ENCODE measurements around the gene RCOR2. TPM values are rescaled to one million over a fixed set of nuclear protein-coding genes. Genes with fewer than 3 reads are reported as not detected.

RCOR2 gene
- total and polyA plus RNA-seq, 2 of the 4 experiments (the other 2 are of a cell fraction), result 0.90 to 2.0 TPM

GRCh38 chr11:63871962-63872799, 44.8 kb downstream of the RCOR2 start (continued):
- no peak for TF ChIP-seq USF2 (IDR thresholded peaks at IDR 0.05; ENCODE audit: low read depth, low read length)

- no peak overlapping the region for H2AK9ac ChIP-seq (replicated peaks; ENCODE audit: low read depth, low read length, poor library complexity)
- H3K9me1 ChIP-seq (ENCODE audit: insufficient read depth, low read length), result peaks cover 22% of the 10 kb centered on the region
- H3K79me1 ChIP-seq (ENCODE audit: low read depth in 1 of 2, low read length in 2 of 2), result peaks cover 44 to 90% of the 10 kb centered on the region in 2 experiments
- H3K36me3 ChIP-seq (ENCODE audit: control insufficient read depth, insufficient read depth, low read length), result peaks cover 4% of the 10 kb centered on the region; the same call in 1 of the 2 replicates
- H3K4me2 ChIP-seq (ENCODE audit: low read depth, low read length), result no peak overlapping the region
- POLR2A ChIA-PET (ENCODE audit: unreplicated experiment), result no interaction called here
- no peak overlapping the region for H3K56ac ChIP-seq (ENCODE audit: extremely low read depth, insufficient read depth, low read length)
- ATAC-seq (ENCODE audit: low read depth), result no peak
- no peak overlapping the region for H4K5ac ChIP-seq (ENCODE audit: low read depth, low read length)
- H3K27me3 ChIP-seq (ENCODE audit: control insufficient read depth, insufficient read depth, low read length), result no peaks in the 10 kb centered on the region
- H4K20me1 ChIP-seq (ENCODE audit: insufficient read depth, low read length), result peaks cover 99% of the 10 kb centered on the region
- H2BK5ac ChIP-seq (ENCODE audit: low read depth, low read length, poor library complexity, severe bottlenecking), result no peak overlapping the region
- no peak overlapping the region for H3K23ac ChIP-seq (ENCODE audit: low read depth, low read length)
- no peak overlapping the region for H2BK20ac ChIP-seq (ENCODE audit: low read depth, low read length)
- no peak overlapping the region for H3K9ac ChIP-seq (ENCODE audit: low read depth, low read length)
- no TSS peak for BruUV-seq (replicated peaks)
- H4K91ac ChIP-seq (ENCODE audit: insufficient read depth, low read depth, low read length), result no peak overlapping the region
- no peak overlapping the region for H3K4ac ChIP-seq (ENCODE audit: low read depth, low read length)
- H3K18ac ChIP-seq (ENCODE audit: low read depth, low read length), result no peak overlapping the region
- H2AK5ac ChIP-seq (ENCODE audit: low read depth, low read length), result no peak overlapping the region
- no peaks in the 10 kb centered on the region for H3K9me3 ChIP-seq (ENCODE audit: control insufficient read depth, insufficient read depth, low read length)
- intact Hi-C loops (cut with micrococcal nuclease), result no loop called here
- H2BK15ac ChIP-seq (ENCODE audit: low read depth, low read length), result no peak overlapping the region
- dilution Hi-C loops (cut with HindIII; ENCODE audit: low sequenced_read_pairs, unreplicated experiment), result no loop called here
- H3K27ac ChIP-seq (ENCODE audit: insufficient read depth, low read length), result no peak overlapping the region
- H2AFZ ChIP-seq (replicated peaks; ENCODE audit: low read length, poor library complexity), result no peak overlapping the region
- H2BK120ac ChIP-seq (ENCODE audit: low read depth, low read length), result no peak overlapping the region
- peak; percentile 28 for DNase-seq
- no peak overlapping the region for H4K8ac ChIP-seq (ENCODE audit: low read depth in 2 of 2, low read length in 2 of 2)
- H3K4me1 ChIP-seq (ENCODE audit: control insufficient read depth, insufficient read depth, low read length), result peaks cover 14% of the 10 kb centered on the region; the same call in 1 of the 2 replicates
- H3K4me3 ChIP-seq (ENCODE audit: insufficient read depth, low read depth, low read length), result no peak overlapping the region
- in situ Hi-C loops (cut with MboI; ENCODE audit: low sequenced_read_pairs), result no loop called here
- no peak overlapping the region for H3K14ac ChIP-seq (replicated peaks; ENCODE audit: low read depth, low read length)
- 57% methylated on average over 4 of the region's 14 CpGs; no CpG with 5 or more reads in 1 of the 2 experiments for WGBS, 2 experiments (ENCODE audit: extremely low coverage in 2 of 2, insufficient read length in 1 of 2)
- CTCF ChIA-PET, result no interaction called here
- no peak for TF ChIP-seq CHD1 (IDR thresholded peaks at IDR 0.05; ENCODE audit: low read depth, low read length)
- TF ChIP-seq FOS (IDR thresholded peaks at IDR 0.05; ENCODE audit: low read depth, low read length), result no peak
- no peak for TF ChIP-seq ELK1 (IDR thresholded peaks at IDR 0.05; ENCODE audit: borderline replicate concordance, low read depth, low read length)
- TF ChIP-seq CTCF (conservative IDR thresholded peaks at IDR 0.05; ENCODE audit: low read depth, low read length), result no peak
- no peak for TF ChIP-seq CEBPB (IDR thresholded peaks at IDR 0.05; ENCODE audit: low read depth, low read length)
- TF ChIP-seq RFX5 (IDR thresholded peaks at IDR 0.05; ENCODE audit: low read depth, low read length), result no peak
- no peak for TF ChIP-seq MXI1 (IDR thresholded peaks at IDR 0.05; ENCODE audit: borderline replicate concordance, low read depth, low read length)
- no peak for TF ChIP-seq RCOR1 (IDR thresholded peaks at IDR 0.05; ENCODE audit: insufficient replicate concordance, low read length)
- no peak for TF ChIP-seq POLR2A (IDR thresholded peaks at IDR 0.05; ENCODE audit: low read depth, low read length)
- no peak for TF ChIP-seq SMC3 (IDR thresholded peaks at IDR 0.05; ENCODE audit: low read depth, low read length)
Observed at GRCh38 chr11:63870351-63871140, 46.4 kb downstream of the RCOR2 start.
